ENCODE measurements around the gene TNFRSF21. TPM values are rescaled to one million over a fixed set of nuclear protein-coding genes. Genes with fewer than 3 reads are reported as not detected.

Gene TNFRSF21
- total RNA-seq, 2 donors from 2014 or later = 7.4 to 12.1 TPM

- no peaks in the 10 kb centered on the region for H3K27me3 ChIP-seq
- no peak overlapping the region for H3K27ac ChIP-seq
- no peaks in the 10 kb centered on the region for H3K36me3 ChIP-seq
- no peak for DNase-seq (ENCODE audit: low spot score)
- peaks cover 0 to 34% of the 10 kb centered on the region in 2 donors for H3K4me1 ChIP-seq
- TF ChIP-seq CTCF (IDR thresholded peaks at IDR 0.05) = no peak
- H3K9me3 ChIP-seq = no peaks in the 10 kb centered on the region
- H3K4me3 ChIP-seq = no peak overlapping the region
Observed at GRCh38 chr6:47240277-47240890, 69.3 kb downstream of the TNFRSF21 start.

GRCh38 chr6:47239546-47239945 is 70.2 kb downstream of the TNFRSF21 start:
- no peaks in the 10 kb centered on the region for H3K27me3 ChIP-seq
- no peaks in the 10 kb centered on the region for H3K9me3 ChIP-seq
- H3K4me3 ChIP-seq = no peak overlapping the region
- H3K27ac ChIP-seq = no peak overlapping the region
- H3K36me3 ChIP-seq = no peaks in the 10 kb centered on the region
- TF ChIP-seq CTCF (IDR thresholded peaks at IDR 0.05) = no peak
- DNase-seq (ENCODE audit: low spot score) = no peak
- H3K4me1 ChIP-seq = peaks cover 0 to 34% of the 10 kb centered on the region in 2 donors

- Histone ChIP-seq H3K36me3 (no peaks in the 10 kb centered on the region), H3K9me3 (no peaks in the 10 kb centered on the region), H3K4me3 (no peak overlapping the region), H3K27ac (no peak overlapping the region), H3K27me3 (no peaks in the 10 kb centered on the region), H3K4me1 (peaks cover 0 to 34% of the 10 kb centered on the region in 2 donors)
- no peak for DNase-seq (ENCODE audit: low spot score)
- no peak for TF ChIP-seq CTCF (IDR thresholded peaks at IDR 0.05)
Observed at GRCh38 chr6:47238456-47238995, 71.2 kb downstream of the TNFRSF21 start.

GRCh38 chr6:47237196-47237595 is 72.5 kb downstream of the TNFRSF21 start:
- TF ChIP-seq CTCF (IDR thresholded peaks at IDR 0.05) = no peak

GRCh38 chr6:47235964-47236760 is 73.5 kb downstream of the TNFRSF21 start:
- DNase-seq (ENCODE audit: low spot score) = no peak
- H3K27ac ChIP-seq = no peak overlapping the region
- TF ChIP-seq CTCF (IDR thresholded peaks at IDR 0.05) = no peak

More at GRCh38 chr6:47237196-47237595, 72.5 kb downstream of the TNFRSF21 start:
- H3K9me3 ChIP-seq = no peaks in the 10 kb centered on the region
- no peaks in the 10 kb centered on the region for H3K36me3 ChIP-seq
- no peak overlapping the region for H3K4me3 ChIP-seq
- no peak overlapping the region for H3K27ac ChIP-seq
- no peaks in the 10 kb centered on the region for H3K27me3 ChIP-seq
- no peak for DNase-seq (ENCODE audit: low spot score)
- peaks cover 0 to 26% of the 10 kb centered on the region in 2 donors for H3K4me1 ChIP-seq

More at GRCh38 chr6:47235964-47236760, 73.5 kb downstream of the TNFRSF21 start:
- Histone ChIP-seq H3K36me3 (no peaks in the 10 kb centered on the region), H3K4me1 (peaks cover 0 to 21% of the 10 kb centered on the region in 2 donors), H3K9me3 (no peaks in the 10 kb centered on the region), H3K4me3 (no peak overlapping the region), H3K27me3 (no peaks in the 10 kb centered on the region)

Data from right atrium auricular region (tissue), 2 donors.